GM12865 (cell line): ENCODE results near the gene ZBTB7C.

Experiments used
- DNase-seq: peaks from one replicate; pipeline ENCODE4 v3.0.0; 2010; ENCODE audit warnings: low read depth
- H3K4me3 ChIP-seq: 2 replicates; pipeline ENCODE4 v1.5.1; 2011; ENCODE audit warnings: mild to moderate bottlenecking, low read depth, low read length, control low read depth
- TF ChIP-seq, protein P1 (sequence below): IDR thresholded peaks from 2 replicates; pipeline ENCODE4 v1.5.1; 2011; ENCODE audit warnings: low read length, control low read depth, low read depth, inconsistent platforms; ENCODE audit not compliant: insufficient read depth; ENCODE audit errors: missing control alignments

The ZBTB7C gene

DNA sequence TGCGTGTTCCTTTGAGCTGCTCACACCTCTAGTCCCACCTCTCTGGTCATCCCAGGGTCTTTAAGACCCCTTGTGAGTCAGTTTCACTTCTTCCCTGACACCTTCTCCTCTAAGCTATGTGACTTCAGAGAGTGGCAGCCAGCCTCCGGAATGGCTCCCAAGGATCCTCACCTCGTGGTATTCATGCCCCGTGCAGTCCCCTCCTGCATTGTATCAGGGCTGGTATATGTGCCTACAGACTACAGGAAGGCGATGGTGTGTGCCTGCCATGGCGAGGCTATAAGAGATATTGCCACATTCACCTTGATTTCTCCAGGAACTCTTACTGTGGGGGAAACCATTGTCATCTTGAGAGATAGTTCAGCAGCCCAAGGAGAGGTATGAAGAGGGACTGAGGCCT, 350.7 kb downstream of the ZBTB7C start:
- no peak overlapping the region for H3K4me3 ChIP-seq
- no peak for DNase-seq
- TF ChIP-seq, protein P1, sequence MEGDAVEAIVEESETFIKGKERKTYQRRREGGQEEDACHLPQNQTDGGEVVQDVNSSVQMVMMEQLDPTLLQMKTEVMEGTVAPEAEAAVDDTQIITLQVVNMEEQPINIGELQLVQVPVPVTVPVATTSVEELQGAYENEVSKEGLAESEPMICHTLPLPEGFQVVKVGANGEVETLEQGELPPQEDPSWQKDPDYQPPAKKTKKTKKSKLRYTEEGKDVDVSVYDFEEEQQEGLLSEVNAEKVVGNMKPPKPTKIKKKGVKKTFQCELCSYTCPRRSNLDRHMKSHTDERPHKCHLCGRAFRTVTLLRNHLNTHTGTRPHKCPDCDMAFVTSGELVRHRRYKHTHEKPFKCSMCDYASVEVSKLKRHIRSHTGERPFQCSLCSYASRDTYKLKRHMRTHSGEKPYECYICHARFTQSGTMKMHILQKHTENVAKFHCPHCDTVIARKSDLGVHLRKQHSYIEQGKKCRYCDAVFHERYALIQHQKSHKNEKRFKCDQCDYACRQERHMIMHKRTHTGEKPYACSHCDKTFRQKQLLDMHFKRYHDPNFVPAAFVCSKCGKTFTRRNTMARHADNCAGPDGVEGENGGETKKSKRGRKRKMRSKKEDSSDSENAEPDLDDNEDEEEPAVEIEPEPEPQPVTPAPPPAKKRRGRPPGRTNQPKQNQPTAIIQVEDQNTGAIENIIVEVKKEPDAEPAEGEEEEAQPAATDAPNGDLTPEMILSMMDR: no peak

DNA sequence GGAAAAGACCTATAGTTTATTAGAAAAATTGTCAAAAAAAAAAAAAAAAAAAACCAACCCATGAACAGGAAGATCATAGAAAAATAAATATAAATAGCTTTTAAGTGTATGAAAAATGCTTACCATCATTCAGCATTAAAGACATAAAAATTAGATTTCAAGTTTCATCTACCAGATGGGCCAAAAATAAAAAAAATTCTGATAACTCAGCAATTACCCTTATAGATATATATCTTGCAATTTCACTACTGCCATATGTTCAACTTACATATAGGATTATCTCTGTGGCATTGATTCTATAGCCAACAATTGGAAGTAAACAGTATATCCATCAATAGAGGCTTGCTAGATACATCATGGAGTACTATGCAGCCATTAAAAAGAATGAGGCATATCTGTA, 352.2 kb downstream of the ZBTB7C start:
- TF ChIP-seq, protein P1: no peak
- no peak overlapping the region for H3K4me3 ChIP-seq
- no peak for DNase-seq

DNA sequence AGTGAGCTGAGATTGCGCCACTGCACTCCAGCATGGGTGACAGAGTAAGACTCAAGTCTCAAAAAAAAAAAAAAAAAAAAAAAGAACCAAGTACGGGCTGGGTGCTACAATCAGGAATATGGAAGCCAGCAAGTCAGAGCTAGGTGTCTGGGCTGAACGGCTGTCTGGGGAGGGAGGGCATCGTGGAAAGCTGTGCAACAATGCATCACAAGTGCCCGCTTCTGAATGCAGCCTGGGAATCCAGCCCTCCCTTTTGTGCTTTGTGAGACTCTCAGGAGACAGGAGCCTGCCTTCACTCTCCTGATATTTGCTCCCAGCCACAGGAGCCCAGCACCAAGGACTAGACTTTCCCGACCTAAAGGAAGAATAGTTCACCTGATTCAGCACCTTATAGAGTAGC, 353.8 kb downstream of the ZBTB7C start:
- DNase-seq: no peak
- no peak overlapping the region for H3K4me3 ChIP-seq
- TF ChIP-seq, protein P1: no peak

DNA sequence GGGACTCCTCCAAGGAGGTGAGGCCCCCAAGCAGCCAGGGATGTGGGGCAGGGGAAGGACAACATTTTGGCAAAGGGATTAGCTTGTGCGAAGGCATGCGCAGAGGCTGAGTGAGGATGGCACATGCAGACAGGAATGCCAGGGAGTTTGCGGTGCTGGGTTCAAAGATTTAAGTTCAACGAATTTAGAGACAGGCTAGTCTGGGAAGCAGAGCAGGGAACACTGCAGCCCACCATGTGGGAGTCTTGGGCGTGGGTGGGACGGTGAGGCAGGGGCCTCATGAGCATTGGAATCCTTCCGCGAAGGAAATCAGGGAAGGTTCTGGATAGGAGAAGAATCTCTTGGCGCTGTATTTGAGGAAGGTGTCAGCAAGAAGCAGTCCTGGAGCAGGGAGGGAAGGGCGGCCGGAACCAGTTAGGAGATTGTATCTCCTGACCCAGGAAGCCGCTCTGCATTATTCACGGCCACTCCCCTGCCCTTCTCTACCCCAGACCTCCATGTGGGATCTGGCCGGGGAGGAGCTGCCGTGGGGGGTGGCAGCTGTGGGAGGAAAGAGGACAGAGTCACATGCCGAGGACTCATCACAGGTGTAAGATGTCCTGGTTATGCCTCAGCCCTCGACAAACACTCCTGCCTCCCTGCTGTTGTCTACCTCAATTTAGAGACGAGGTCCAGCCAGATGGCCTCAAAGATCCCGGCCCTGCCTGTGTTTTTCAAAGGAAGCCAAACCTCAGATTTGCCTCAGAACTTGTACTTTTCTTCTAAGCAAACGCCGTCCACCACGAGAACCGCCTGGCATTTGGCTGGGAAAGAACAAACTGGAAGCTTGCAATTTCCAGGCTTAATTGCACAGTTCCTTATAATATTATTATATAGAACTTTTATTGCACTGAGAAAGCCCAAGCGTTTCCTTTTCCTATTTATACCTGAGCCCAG, 355.0 kb downstream of the ZBTB7C start:
- H3K4me3 ChIP-seq: no peak overlapping the region
- TF ChIP-seq, protein P1: no peak
- no peak for DNase-seq

DNA sequence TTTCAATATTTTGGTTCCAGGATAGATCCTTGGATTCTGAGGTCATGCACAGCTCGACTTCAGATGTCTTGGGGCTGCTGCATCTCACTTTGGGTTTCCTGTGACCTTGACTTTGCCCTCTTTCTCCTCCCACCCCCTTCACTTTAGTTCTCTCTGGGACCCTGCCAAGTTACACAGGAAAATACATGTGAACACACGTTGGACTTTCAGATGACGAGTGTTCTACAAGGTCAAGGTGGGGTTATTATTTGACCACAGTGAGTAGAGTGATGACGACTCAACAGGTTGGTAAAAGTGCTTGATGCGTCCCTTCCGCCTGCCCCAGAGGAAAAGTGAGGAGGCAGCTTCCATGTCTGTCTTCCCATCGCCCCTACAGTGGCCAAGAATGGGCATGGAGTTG, 356.3 kb downstream of the ZBTB7C start:
- TF ChIP-seq, protein P1: no peak
- DNase-seq: no peak
- no peak overlapping the region for H3K4me3 ChIP-seq

DNA sequence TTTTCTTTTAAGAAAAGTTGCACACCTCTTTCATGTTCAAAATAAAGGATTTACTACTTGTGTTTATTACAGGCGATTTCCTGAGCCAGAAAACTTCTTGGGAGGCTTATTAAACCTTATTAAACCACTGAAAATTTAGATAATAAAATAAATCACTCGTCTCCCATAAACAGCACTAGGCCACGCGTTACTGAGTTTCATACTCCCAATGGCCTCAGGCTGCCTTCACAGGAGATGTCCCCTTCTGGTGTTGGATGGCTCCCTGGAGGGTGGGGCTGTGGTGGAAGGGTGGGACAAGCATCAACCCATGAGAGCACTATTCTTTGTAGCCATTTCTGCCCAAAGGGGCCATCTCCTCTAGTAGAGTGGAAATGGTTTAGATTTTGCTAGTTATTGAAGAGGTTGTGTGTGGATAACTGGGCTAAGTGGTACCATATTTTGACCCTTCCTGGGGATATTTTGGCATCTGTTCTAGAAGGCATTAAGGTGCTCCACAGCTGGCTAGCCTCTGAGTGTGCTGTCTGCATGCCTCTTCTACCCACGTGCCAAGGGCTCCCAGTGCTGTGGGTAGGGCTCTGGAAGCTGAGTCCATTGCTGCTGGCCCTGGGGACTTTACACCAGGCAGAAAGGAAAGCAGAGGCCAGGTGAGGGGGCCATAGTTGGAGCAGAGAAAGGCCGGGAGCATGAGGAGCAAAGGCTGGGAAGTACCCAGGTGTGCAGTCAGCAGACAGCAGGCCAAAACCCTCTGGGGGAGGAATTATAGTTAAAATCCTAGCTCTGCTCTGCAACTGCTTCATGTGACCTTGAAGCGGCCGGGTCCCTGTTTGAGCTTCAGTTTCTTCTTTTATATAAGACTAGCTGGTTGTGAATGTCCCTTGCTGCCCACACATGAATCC, 357.0 kb downstream of the ZBTB7C start:
- H3K4me3 ChIP-seq: no peak overlapping the region
- DNase-seq: no peak
- TF ChIP-seq, protein P1: no peak
